ENCODE data around the gene ARHGAP40. TPM values are rescaled to one million over a fixed set of nuclear protein-coding genes. Genes with fewer than 3 reads are reported as not detected.

Gene ARHGAP40
- total and polyA plus RNA-seq, 2 experiments from 2014 or later = 0.21 TPM; not detected in 1

- TF ChIP-seq ZNF462 (CRISPR knock-in tag; IDR thresholded peaks at IDR 0.05) (no peak), EZH2 (IDR thresholded peaks at IDR 0.05; ENCODE audit: low read depth, unreplicated experiment) (no peak), STAT1 (IDR thresholded peaks at IDR 0.05; ENCODE audit: unreplicated experiment) (no peak)
- TF ChIP-seq, protein P1, sequence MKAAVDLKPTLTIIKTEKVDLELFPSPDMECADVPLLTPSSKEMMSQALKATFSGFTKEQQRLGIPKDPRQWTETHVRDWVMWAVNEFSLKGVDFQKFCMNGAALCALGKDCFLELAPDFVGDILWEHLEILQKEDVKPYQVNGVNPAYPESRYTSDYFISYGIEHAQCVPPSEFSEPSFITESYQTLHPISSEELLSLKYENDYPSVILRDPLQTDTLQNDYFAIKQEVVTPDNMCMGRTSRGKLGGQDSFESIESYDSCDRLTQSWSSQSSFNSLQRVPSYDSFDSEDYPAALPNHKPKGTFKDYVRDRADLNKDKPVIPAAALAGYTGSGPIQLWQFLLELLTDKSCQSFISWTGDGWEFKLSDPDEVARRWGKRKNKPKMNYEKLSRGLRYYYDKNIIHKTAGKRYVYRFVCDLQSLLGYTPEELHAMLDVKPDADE (IDR thresholded peaks at IDR 0.05) = no peak
These were observed 12.3 kb upstream of the ARHGAP40 start (continued) for GRCh38 chr20:38589351-38589750.

DNA sequence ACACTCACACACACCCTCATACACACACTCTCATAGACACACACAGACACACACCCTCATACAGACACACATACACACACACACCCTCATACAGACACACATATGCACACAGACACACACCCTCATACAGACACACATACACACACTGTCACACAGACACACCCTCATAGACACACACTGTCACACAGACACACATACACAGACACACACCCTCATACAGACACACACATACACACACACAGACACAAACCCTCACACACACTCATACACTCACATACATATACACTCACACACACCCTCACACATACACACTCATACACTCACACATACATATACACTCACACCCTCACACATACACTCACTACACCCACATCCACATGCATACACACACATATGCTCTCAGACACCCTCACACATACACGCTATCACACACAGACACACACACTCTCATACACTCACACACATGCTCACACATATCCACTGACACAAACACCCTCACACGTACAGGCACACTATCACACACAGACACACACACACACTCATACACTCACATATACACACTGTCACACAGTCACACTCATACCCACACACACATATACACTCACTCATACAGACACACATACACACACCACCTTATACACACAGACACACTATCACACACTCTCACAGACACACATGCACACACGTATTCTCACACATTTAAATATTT lies 11.5 kb upstream of the ARHGAP40 start:
- Histone ChIP-seq H3K27ac (ENCODE audit: low read depth) (no peak overlapping the region), H3K9me2 (ENCODE audit: insufficient read depth) (no peaks in the 10 kb centered on the region), H2AFZ (no peak overlapping the region; the same call in 1 of the 2 replicates), H3K4me1 (ENCODE audit: insufficient read depth) (no peaks in the 10 kb centered on the region), H4K20me1 (replicated peaks; ENCODE audit: insufficient read depth) (no peaks in the 10 kb centered on the region), H3K27me3 (ENCODE audit: insufficient read depth) (no peaks in the 10 kb centered on the region), H3K36me3 (ENCODE audit: insufficient read depth) (no peaks in the 10 kb centered on the region), H3K4me3 (no peak overlapping the region), H3K4me2 (no peak overlapping the region), H3F3A (replicated peaks; ENCODE audit: low read depth) (no peaks in the 10 kb centered on the region), H3K79me2 (replicated peaks; ENCODE audit: insufficient read depth) (no peaks in the 10 kb centered on the region)
- no peak overlapping the region for H3K27ac Mint-ChIP-seq
- H3K4me3 Mint-ChIP-seq = no peak overlapping the region
- no peaks in the 10 kb centered on the region for H3K27me3 Mint-ChIP-seq (ENCODE audit: insufficient read depth, low read depth, poor library complexity)
- H3K4me1 Mint-ChIP-seq = no peaks in the 10 kb centered on the region; the same call in 1 of the 3 replicates
- no peaks in the 10 kb centered on the region for H3K9me3 Mint-ChIP-seq
- DNase-seq (ENCODE audit: low spot score) = no peak
- no peak for ATAC-seq
- no peaks in the 10 kb centered on the region for H3K36me3 Mint-ChIP-seq (ENCODE audit: low read depth)
- TF ChIP-seq POLR2AphosphoS5 (IDR thresholded peaks at IDR 0.05; ENCODE audit: low read depth) = no peak
- no peak for TF ChIP-seq JUNB (IDR thresholded peaks at IDR 0.05; ENCODE audit: unreplicated experiment)
- no peak for TF ChIP-seq ZNF331 (CRISPR knock-in tag; IDR thresholded peaks at IDR 0.05; ENCODE audit: low read depth)
- no peak for TF ChIP-seq CREB1 (CRISPR knock-in tag; IDR thresholded peaks at IDR 0.05; ENCODE audit: low read depth)
- TF ChIP-seq, protein P2, sequence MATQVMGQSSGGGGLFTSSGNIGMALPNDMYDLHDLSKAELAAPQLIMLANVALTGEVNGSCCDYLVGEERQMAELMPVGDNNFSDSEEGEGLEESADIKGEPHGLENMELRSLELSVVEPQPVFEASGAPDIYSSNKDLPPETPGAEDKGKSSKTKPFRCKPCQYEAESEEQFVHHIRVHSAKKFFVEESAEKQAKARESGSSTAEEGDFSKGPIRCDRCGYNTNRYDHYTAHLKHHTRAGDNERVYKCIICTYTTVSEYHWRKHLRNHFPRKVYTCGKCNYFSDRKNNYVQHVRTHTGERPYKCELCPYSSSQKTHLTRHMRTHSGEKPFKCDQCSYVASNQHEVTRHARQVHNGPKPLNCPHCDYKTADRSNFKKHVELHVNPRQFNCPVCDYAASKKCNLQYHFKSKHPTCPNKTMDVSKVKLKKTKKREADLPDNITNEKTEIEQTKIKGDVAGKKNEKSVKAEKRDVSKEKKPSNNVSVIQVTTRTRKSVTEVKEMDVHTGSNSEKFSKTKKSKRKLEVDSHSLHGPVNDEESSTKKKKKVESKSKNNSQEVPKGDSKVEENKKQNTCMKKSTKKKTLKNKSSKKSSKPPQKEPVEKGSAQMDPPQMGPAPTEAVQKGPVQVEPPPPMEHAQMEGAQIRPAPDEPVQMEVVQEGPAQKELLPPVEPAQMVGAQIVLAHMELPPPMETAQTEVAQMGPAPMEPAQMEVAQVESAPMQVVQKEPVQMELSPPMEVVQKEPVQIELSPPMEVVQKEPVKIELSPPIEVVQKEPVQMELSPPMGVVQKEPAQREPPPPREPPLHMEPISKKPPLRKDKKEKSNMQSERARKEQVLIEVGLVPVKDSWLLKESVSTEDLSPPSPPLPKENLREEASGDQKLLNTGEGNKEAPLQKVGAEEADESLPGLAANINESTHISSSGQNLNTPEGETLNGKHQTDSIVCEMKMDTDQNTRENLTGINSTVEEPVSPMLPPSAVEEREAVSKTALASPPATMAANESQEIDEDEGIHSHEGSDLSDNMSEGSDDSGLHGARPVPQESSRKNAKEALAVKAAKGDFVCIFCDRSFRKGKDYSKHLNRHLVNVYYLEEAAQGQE (IDR thresholded peaks at IDR 0.05; ENCODE audit: unreplicated experiment) = no peak
- no peak for TF ChIP-seq EZH2phosphoT487 (IDR thresholded peaks at IDR 0.05; ENCODE audit: unreplicated experiment)
